Erythroblast (primary cell): ENCODE results near the gene DNM2.

Experiments
- GATA1 ChIP-seq: IDR thresholded peaks from 2 replicates; pipeline ENCODE4 v1.6.1; 2011; ENCODE audit warnings: low read depth, mild to moderate bottlenecking, control low read depth, low read length, moderate library complexity
- POLR2A ChIP-seq: IDR thresholded peaks from 2 replicates; pipeline ENCODE4 v1.6.1; 2011; ENCODE audit warnings: mild to moderate bottlenecking, low read length

GRCh38 chr19:10683064-10683426 is 34.8 kb upstream of the DNM2 start:
- no peak for TF ChIP-seq POLR2A
- TF ChIP-seq GATA1: no peak
